Progenitor cell of endocrine pancreas (in vitro differentiated cells): ENCODE data around the gene EMC10. TPM values are rescaled to one million over a fixed set of nuclear protein-coding genes. Genes with fewer than 3 reads are reported as not detected.

Experiments used
- DNase-seq: peaks from one replicate; pipeline ENCODE4 v3.0.0; 2021; ENCODE audit warnings: low spot score; ENCODE audit not compliant: unreplicated experiment
- H3K27ac Mint-ChIP-seq: 2 replicates; pipeline ENCODE4 v1.8.0; 2021; ENCODE audit warnings: mild to moderate bottlenecking, moderate library complexity, mixed read lengths
- H3K27me3 Mint-ChIP-seq: 2 replicates; pipeline ENCODE4 v1.8.0; 2021; ENCODE audit warnings: mixed read lengths
- H3K36me3 Mint-ChIP-seq: 2 replicates; pipeline ENCODE4 v1.8.0; 2022; ENCODE audit warnings: mixed read lengths; ENCODE audit not compliant: insufficient read depth
- H3K4me1 Mint-ChIP-seq: 2 replicates; pipeline ENCODE4 v1.8.0; 2021; ENCODE audit warnings: low read depth, mixed read lengths
- H3K4me3 Mint-ChIP-seq: 2 replicates; pipeline ENCODE4 v1.8.0; 2021; ENCODE audit warnings: low read depth, mild to moderate bottlenecking, moderate library complexity, mixed read lengths
- H3K9me3 Mint-ChIP-seq: 2 replicates; pipeline ENCODE4 v1.8.0; 2021; ENCODE audit warnings: low read depth, mixed read lengths
- total RNA-seq: library from RNA; stranded (reverse); gene quantifications from 2 replicates; pipeline ENCODE4 v1.2.1, GENCODE V29; 2021
- TF ChIP-seq, protein P1 (sequence below): fragments of 200-600 bp; sonication (generic); IDR thresholded peaks from one replicate; pipeline ENCODE4 v1.5.0; 2021; ENCODE audit warnings: antibody characterized with exemption, mild to moderate bottlenecking; ENCODE audit not compliant: unreplicated experiment

The EMC10 gene
- total RNA-seq, 1 donor from 2014 or later = 181 TPM

DNA sequence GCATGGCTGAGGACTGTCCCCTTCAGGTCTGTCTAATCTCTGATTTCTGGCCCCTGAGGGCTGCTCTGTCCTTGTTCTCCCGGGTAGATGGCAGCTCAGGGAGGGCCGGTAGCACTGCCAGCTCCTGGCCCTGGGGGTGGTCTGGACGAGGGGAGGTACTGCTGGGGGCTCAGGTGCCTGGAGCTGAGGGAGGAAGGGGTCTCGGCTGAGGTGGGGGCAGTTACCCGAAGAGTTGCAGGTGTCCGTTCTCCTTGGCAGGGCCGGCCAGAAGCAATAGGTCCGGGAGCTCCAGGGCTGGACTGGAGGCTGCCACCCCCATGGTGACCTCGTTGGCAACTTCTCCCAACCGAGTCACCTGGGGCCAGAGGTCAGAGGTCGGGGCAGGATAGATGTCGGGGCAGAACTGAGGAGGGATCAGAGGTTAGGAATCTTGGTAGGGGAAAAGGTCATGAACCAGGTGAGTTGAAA is 1.2 kb upstream of the EMC10 start:
- Mint-ChIP-seq H3K9me3 (no peaks in the 10 kb centered on the region), H3K36me3 (peaks cover 8% of the 10 kb centered on the region), H3K27ac (peak overlapping the region; percentile 93), H3K4me1 (peaks cover 9% of the 10 kb centered on the region), H3K4me3 (peak overlapping the region; percentile 47), H3K27me3 (no peaks in the 10 kb centered on the region)
- no peak for DNase-seq
- TF ChIP-seq, protein P1, sequence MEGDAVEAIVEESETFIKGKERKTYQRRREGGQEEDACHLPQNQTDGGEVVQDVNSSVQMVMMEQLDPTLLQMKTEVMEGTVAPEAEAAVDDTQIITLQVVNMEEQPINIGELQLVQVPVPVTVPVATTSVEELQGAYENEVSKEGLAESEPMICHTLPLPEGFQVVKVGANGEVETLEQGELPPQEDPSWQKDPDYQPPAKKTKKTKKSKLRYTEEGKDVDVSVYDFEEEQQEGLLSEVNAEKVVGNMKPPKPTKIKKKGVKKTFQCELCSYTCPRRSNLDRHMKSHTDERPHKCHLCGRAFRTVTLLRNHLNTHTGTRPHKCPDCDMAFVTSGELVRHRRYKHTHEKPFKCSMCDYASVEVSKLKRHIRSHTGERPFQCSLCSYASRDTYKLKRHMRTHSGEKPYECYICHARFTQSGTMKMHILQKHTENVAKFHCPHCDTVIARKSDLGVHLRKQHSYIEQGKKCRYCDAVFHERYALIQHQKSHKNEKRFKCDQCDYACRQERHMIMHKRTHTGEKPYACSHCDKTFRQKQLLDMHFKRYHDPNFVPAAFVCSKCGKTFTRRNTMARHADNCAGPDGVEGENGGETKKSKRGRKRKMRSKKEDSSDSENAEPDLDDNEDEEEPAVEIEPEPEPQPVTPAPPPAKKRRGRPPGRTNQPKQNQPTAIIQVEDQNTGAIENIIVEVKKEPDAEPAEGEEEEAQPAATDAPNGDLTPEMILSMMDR = no peak

DNA sequence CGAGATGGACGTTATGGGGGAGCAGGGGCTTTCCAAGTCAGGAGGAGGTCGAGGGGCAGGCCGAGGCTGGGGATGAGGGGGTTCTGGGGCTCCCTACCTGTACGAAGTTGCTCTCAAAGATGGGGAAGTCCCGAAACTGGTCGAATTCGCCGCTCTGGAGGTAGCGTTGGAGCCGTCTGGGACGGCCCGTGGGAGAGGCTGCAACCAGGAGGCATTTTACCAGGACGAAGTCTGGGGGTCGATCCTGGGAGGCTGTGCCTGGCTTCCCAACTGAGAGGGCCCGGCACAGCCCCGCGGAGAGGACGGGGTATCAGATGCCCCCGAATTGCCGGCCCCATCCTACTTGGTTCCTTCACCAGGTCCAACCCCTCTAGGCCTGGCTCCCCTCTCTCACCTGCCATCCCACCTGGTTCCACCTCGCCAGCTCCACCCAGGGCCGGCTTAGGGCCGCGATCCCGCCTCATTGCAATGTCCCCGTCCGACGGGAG is 527 bp upstream of the EMC10 start:
- Mint-ChIP-seq H3K27ac (peak overlapping the region; percentile 99), H3K9me3 (no peaks in the 10 kb centered on the region), H3K4me3 (peak overlapping the region; percentile 94)

DNA sequence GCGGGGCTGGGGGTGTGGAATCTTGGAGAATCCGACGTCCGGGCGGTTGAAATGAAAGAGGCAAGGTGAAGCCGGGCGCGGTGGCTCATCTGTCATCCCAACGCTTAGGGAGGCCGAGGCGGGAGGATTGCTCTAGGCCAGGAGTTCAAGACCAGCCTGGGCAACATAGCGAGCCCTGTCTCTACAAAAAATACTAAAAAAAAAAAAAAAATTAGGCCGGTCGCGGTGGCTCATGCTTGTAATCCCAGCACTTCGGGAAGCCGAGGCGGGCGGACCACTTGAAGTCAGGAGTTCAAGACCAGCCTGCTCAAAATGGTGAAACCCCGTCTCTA is 566 bp downstream of the EMC10 start:
- H3K9me3 Mint-ChIP-seq = no peaks in the 10 kb centered on the region
- peak overlapping the region; percentile 94 for H3K4me3 Mint-ChIP-seq
- H3K4me1 Mint-ChIP-seq = peaks cover 9% of the 10 kb centered on the region
- no peak for DNase-seq
- H3K27me3 Mint-ChIP-seq = no peaks in the 10 kb centered on the region
- peak overlapping the region; percentile 99 for H3K27ac Mint-ChIP-seq
- peaks cover 11% of the 10 kb centered on the region for H3K36me3 Mint-ChIP-seq
- TF ChIP-seq, protein P1 = no peak

More for the DNA sequence above, 527 bp upstream of the EMC10 start:
- H3K27me3 Mint-ChIP-seq = no peaks in the 10 kb centered on the region
- H3K36me3 Mint-ChIP-seq = peaks cover 8% of the 10 kb centered on the region
- no peak for DNase-seq
- TF ChIP-seq, protein P1 = no peak
- H3K4me1 Mint-ChIP-seq = peaks cover 9% of the 10 kb centered on the region

DNA sequence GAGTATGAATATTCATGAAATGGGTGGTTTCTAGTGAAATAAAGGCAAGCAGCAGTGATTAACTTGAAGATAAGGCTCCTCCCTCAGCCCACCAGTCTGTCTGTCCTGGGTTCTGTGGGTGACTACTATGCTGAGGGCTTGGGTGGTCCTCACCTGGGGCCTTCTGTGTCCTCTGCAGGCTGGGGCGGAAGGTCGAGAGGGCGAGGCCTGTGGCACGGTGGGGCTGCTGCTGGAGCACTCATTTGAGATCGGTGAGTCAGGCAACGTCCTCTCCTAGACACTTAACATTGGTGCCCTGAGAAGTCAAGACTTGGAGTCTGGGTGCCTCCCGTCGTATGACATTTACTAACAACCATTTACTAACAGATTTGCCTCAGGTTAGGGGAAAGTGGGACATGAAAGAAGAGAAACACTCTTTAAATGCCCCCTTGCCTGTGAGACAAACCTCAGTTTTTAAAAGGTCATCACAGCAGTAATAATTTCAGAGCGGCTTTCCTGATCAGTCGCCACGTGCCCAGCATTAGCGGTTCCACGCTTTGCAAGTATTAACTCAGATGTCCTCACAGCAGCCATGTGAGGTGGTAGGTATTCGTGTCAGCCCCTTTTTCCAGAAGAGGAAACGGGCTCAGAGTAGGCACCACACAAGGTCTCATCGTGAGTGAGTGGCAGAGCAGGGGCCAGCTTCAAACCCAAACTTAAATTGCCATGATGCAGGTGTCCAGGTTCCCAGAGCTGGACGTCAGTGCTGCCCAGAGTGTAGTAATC is 1.6 kb downstream of the EMC10 start:
- no peaks in the 10 kb centered on the region for H3K9me3 Mint-ChIP-seq
- H3K27ac Mint-ChIP-seq = peak overlapping the region; percentile 35

DNA sequence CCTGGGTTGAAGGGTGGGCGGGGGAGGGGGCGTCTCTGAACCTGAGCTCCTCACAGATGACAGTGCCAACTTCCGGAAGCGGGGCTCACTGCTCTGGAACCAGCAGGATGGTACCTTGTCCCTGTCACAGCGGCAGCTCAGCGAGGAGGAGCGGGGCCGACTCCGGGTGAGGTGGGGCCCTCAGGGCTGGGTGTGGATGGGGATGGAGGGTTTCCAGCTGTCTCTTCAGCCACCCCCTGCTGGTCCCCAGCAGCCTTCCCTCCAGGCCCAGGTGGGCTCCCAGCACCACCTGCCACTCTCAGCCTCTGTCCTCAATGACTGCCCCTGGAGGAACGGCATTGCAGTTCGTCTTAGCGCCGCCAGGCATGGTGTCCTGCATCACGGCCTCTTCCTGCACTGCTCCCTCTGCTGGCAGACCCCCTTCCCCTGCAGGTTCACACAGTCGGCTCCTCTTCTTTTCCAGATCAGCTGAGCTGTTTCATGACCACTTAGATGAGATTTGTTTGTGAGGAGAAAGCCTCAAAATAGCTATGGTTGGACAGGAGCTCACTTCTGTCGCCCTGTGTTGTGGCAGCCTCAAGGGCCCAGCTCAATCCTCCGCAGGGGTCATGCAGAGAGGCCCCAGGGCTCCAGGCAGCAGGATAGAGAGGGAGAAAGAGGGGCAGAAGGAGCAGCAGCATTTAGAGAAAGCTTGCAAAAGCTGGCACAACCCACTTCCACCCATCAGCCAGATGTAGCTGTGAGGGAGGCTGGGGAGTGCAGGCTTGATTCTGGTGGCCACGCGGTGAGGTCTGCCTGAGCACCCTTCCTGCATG is 2.8 kb downstream of the EMC10 start:
- DNase-seq = no peak
- peaks cover 11% of the 10 kb centered on the region for H3K36me3 Mint-ChIP-seq
- H3K9me3 Mint-ChIP-seq = no peaks in the 10 kb centered on the region
- peak overlapping the region; percentile 43 for H3K4me3 Mint-ChIP-seq
- H3K27ac Mint-ChIP-seq = peak overlapping the region; percentile 73
- H3K4me1 Mint-ChIP-seq = peaks cover 9% of the 10 kb centered on the region
- TF ChIP-seq, protein P1 = peak; percentile 61
- no peaks in the 10 kb centered on the region for H3K27me3 Mint-ChIP-seq

More for the DNA sequence above, 1.6 kb downstream of the EMC10 start:
- TF ChIP-seq, protein P1 = no peak
- Mint-ChIP-seq H3K36me3 (peaks cover 11% of the 10 kb centered on the region), H3K4me3 (peak overlapping the region; percentile 94), H3K27me3 (no peaks in the 10 kb centered on the region), H3K4me1 (peaks cover 9% of the 10 kb centered on the region)
- no peak for DNase-seq
